GM19351 (cell line): ENCODE measurements around the gene JAG2.
"Not testable (repeated sequence)": the region's sequence is repeated elsewhere in the genome, so short reads cannot be mapped to it uniquely, and the experiment has no call there.

Experiments
- ATAC-seq: cut with Tn5 transposase; IDR thresholded peaks from one replicate; pipeline ENCODE4 v1.9.1; 2021; ENCODE audit warnings: mild to moderate bottlenecking, moderate library complexity; ENCODE audit not compliant: unreplicated experiment

Gene JAG2

GRCh38 chr14:105120056-105120455 lies 48.5 kb downstream of the JAG2 start:
- no peak for ATAC-seq

DNA sequence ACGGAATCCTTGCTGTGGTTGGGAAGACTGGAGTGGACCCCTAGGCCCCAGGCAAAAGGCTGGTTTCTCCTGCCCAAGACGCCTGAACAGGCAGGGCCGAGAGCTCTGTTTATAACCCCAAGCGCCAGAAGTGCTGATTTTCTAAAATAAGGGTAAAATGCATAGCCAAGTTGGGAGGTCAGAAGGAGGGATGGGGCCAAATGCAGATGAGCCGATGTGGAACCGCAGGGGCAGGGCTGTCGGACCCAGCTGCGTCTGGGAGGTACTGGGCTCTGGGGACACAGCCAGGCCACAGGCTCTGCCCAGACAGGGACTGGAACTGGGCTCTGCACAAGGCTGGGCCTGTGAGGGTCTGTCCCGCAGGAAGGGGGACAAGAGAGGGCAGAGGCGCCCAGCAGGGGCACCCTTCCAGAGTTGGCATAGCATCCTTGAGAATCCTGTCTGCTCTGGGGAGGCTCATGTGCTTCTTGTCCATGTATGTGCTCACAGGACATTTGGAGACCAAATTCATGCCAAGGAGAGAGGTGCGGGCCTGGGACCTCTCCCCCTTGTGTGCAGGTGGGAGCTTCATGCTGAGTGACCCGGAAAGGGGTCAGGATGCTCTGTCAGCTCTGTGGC lies 49.1 kb downstream of the JAG2 start:
- no peak for ATAC-seq

- no peak for ATAC-seq
Observed at GRCh38 chr14:105118646-105119407, 49.7 kb downstream of the JAG2 start.

DNA sequence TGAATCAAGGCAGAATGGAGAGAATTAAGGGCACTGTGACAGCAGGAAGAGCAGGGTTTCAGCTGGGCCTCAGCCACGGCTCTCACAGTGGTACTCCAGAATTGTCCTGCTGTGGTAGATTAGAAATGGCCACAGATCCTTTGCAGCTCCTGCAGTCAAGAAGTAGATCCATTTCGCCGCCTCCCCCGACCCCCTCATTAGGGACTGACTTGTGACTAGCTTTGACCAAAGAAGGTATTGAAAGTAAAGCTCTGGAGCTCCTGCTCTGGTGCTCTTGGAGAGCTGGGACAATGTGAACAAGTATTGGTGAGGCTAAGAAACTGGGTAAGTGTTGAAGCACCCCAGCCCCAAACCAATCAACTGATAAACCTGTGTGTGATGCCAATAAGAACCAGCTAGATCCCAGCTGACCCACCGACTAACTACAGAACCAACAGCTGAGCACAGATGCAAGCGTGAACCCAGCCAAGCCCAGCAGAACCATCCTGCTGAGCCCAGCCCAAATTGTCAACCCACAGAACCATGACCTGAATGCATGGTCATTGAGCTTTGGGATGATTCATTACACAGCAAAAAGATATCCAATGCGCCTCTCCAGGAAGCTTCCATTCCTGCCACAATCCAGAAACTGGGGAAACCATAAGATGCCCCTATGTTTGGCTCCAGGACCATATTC lies 50.7 kb downstream of the JAG2 start:
- ATAC-seq = no peak

DNA sequence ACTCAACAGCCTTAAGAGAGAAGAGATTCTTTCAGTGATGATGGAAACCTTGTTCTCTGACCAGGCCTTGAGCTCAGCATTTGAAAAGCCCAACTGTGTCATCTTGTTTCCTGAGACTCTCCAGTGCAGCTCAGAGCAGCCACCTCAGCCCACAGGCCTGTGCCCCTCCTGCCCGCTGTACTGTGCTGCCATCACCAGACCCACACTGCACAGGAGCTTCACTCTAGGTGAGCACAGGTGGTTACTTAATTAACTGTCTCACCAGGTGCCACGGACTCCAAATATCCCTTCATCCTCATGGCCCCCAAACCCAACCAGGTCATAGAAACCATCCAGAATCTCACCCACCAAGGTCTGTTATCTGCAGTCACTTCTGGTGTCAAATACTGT lies 51.3 kb downstream of the JAG2 start:
- ATAC-seq = no peak

- no peak for ATAC-seq
Observed at GRCh38 chr14:105116451-105117256, 51.9 kb downstream of the JAG2 start.

- not testable (repeated sequence) for ATAC-seq
Observed at GRCh38 chr14:105109243-105109642, 59.3 kb downstream of the JAG2 start.

GRCh38 chr14:105108516-105108864 lies 60.1 kb downstream of the JAG2 start:
- ATAC-seq = no peak

DNA sequence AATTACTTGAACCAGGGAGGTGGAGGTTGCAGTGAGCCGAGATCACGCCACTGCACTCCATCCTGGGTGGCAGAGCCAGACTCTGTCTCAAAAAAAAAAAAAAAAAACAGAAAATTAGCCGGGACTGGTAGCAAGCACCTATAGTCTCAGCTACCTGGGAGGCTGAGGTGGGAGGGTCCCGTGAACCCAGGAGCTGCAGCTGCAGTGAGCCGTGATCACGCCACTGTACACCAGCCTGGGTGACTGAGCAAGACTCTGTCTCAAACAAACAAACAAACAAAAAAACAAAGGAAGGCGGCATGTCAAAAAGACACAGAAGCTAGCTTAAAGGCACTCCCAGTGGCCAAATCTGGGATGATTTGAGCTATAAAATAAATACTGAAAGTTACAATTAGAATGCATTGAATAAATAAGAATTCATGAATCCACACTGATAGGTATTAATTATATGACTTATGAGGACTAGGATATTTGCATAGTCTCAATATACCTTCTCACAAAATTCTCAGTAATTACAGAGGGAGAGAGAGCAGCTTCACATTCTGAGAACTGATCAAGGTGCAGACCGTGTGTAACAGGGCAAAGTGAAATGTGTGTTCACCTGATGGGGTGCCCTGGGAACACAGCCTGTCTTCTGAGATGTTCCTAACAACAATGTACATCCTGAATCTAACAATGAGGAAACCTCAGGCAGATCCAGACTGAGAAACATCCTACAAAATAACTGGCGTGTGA lies 60.6 kb downstream of the JAG2 start:
- no peak for ATAC-seq

DNA sequence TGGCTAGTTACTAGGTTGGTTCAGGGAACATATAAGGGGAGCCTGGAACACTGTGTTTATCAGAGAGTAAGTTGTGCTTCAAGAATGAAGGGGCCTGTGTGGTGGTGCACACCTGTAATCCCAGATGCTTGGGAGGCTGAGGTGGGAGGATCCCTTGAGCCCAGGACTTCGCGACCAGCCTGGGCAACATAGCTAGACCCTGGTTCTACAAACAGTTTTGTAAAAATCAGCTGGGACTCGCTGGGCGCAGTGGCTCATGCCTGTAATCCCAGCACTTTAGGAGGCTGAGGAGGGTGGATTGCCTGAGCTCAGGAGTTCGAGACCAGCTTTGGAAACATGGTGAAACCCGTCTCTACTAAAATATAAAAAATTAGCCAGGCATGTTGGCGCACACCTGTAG lies 61.2 kb downstream of the JAG2 start:
- ATAC-seq = no peak

GRCh38 chr14:105105158-105105557 lies 63.4 kb downstream of the JAG2 start:
- ATAC-seq = no peak

DNA sequence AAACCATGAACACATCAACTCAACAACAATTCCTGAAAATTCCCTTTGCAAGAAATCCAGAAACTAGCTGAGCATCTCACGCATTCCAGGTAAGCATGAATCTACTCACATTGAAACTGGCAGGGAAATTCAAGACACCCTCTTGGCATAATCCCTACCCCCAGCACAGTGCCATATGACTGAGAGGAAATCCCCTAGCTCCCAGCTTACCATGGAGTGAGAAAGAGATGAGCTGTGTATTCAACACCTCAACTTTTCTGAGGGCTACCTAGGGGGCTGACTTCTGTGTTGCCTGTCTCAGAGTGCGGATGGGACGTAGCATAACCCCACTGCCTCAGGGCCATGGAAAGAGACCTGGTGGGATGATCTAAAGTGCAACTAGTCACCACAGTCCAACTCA lies 65.7 kb downstream of the JAG2 start:
- no peak for ATAC-seq

DNA sequence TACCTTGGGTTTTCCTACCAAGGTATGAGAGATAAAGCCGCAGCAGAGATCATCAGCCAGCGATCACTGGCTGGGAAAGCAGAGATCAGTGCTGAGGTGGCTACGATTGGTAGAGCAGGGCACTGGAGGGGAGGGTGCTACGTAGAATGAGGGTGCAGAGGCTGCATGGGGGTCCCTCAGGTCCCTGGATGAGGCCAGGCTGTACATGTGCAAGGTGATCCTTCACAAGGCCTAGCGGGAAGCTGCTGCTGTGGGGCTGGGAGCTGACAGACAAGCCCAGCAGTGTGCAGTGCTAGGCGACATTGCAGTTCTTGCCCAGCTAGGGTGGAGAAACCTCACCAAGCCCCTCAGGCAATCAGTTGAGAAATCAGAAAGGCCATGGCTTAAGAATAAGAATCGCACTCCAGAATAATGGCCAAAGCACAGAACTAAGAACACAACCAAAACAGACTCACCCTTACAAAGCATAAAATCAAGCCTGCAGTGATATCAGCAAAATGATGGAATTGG lies 66.2 kb downstream of the JAG2 start:
- no peak for ATAC-seq

DNA sequence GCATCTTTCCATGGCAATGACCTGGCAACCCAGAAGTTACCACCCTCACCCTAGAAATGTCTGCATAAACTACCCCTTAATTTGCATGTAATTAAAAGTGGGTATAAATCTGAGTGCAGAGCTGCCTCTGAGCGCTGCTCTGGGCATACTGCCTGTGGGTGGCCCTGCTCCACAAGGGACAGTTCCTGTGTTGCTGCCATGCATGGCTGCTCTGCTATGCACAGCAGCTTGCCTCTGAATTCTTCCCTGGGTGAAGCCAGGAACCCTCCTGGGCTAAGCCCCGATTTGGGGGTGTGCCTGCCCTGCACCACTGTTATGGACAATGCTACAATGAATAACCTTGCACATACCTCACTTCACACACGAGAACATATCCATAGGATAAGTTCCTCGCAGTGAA lies 67.7 kb downstream of the JAG2 start:
- no peak for ATAC-seq

DNA sequence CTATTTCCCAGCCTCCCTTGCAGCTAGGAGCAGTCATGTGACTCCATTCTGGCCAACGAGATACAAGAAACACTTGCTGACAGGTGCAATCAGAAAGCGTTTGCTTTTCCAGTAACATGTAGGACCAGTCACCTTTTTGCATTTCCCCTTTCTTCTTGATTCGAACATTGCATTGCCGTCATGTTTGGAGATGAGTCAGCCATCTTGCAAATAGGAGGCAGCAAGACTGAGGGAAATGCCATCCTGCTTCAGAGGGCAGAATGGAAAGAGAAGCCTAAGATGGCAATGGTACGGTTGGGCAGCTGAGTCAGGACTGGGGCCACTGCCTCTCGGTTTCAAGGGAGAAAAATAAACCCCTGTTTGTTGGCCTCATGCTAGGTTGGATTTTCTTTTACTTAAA lies 68.8 kb downstream of the JAG2 start:
- ATAC-seq = no peak

DNA sequence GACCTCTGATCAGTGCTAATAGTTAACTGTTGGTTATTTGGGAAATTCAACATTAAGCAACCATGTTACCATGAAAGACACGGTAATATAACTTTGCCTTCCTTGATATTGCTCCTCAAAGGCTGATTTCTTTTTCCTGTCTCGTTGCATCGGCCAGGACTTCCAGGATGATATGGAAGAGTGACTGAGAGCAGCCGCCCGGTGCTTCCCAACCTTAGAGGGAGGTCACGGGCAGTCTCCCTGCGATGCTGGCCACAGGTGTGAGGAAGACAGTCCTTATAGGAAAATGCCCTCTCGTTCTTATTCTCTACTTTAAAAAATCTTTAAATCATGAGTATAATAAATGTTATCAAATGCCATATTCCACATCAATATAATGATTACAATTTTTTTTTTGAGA lies 70.3 kb downstream of the JAG2 start:
- ATAC-seq = no peak

GRCh38 chr14:105097794-105098127 lies 70.8 kb downstream of the JAG2 start:
- ATAC-seq = no peak

DNA sequence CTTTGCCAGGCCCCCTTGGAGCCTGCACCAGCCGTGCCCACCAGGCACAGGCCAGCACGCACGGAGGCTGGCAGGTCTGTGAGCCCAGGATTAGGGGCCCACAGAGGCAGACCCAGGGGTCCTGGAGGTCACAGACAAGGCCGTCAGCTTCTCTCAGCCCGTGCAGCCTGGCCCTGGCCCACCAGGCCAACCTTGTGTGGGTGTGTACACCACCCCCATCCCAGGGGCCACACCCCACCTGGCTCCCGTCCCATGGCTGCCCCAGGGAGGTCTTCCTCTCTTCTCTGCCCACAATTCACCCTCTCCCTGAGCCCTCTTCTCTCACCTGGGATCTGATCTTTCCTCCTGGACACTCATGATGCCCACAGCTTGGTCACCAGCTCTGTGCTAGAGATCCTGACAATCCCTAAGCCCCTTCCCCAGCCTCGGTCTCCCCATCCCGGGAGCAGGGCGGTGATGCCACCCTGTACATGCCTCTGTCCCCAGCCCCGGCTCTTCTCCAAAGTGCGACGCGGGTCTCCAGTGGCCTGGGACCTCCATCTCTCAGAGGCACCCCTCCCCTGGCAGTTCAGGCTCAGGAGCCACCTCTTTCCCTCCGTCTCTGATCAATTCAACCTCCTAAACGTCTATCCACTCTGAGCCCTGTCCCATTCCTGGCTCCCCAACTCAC lies 72.2 kb downstream of the JAG2 start:
- ATAC-seq = no peak

- no peak for ATAC-seq
Observed at GRCh38 chr14:105095236-105095805, 73.3 kb downstream of the JAG2 start.
